ENCODE measurements around the gene ATRAID. TPM values are rescaled to one million over a fixed set of nuclear protein-coding genes. Genes with fewer than 3 reads are reported as not detected.
"Not testable (repeated sequence)": the region's sequence is repeated elsewhere in the genome, so short reads cannot be mapped to it uniquely, and the experiment has no call there.

Gene ATRAID
- total RNA-seq, 4 donors from 2014 or later = 88.3 to 121 (median 101) TPM

DNA sequence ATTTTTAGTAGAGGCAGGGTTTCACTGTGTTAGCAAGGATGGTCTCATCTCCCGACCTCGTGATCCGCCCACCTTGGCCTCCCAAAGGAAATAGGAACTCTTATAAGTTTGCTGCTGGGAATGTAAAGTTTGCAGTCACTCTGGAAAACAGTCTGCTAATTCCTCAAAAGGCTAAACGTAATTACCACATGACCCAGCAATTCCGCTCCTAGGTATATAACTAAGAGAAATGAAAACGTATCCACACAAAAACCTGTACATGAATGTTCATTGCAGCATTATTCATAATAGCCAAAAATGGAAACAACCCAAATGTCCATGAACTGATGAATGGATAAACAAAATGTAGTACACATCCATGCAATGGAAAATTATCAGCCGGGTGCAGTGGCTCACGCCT, 21.9 kb upstream of the ATRAID start:
- no peak overlapping the region for H3K4me3 ChIP-seq
- TF ChIP-seq, protein P1, sequence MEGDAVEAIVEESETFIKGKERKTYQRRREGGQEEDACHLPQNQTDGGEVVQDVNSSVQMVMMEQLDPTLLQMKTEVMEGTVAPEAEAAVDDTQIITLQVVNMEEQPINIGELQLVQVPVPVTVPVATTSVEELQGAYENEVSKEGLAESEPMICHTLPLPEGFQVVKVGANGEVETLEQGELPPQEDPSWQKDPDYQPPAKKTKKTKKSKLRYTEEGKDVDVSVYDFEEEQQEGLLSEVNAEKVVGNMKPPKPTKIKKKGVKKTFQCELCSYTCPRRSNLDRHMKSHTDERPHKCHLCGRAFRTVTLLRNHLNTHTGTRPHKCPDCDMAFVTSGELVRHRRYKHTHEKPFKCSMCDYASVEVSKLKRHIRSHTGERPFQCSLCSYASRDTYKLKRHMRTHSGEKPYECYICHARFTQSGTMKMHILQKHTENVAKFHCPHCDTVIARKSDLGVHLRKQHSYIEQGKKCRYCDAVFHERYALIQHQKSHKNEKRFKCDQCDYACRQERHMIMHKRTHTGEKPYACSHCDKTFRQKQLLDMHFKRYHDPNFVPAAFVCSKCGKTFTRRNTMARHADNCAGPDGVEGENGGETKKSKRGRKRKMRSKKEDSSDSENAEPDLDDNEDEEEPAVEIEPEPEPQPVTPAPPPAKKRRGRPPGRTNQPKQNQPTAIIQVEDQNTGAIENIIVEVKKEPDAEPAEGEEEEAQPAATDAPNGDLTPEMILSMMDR (IDR thresholded peaks at IDR 0.05) = no peak
- TF ChIP-seq POLR2A (IDR thresholded peaks at IDR 0.05) = no peak
- no peaks in the 10 kb centered on the region for H3K9me3 ChIP-seq
- H3K27ac ChIP-seq = no peak overlapping the region
- no peaks in the 10 kb centered on the region for H3K27me3 ChIP-seq
- H3K4me1 ChIP-seq = no peaks in the 10 kb centered on the region
- H3K36me3 ChIP-seq = no peaks in the 10 kb centered on the region
- no peak for DNase-seq

DNA sequence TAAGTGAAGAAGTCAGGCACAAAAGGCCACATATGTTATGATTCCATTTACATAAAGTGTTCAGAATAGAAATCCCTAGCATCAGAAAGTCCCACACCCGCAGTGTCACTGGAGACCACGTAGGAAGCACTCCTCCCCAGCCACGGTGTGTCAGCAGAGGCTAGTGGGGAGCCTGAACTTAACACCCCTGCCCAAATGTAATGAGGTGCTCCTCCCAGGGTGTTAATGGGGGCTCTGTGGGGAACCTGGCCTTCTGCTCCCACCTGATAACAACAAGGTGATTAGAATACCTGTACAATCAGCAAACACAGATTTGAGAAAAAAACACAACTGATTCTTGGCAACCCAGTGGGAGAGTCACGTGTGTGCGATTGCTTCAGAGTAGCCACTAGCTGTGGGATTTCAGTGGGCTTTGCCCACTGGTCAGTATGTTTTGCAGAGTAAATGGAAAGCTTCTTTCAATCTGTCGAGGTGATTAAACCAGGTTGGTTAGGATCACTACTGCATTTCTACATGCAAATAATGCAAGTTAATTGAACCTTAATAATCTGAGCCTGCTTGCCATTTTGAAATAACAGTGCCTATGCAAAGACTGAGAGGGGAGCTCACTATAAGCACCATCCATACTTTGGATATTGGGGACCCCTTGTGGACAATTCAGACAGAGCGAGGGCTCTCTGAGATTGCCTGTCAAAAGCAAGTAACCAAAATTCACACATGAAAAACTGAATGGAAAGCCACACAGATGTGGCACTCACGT, 20.6 kb upstream of the ATRAID start:
- H3K4me3 ChIP-seq = no peak overlapping the region
- no peaks in the 10 kb centered on the region for H3K36me3 ChIP-seq
- TF ChIP-seq POLR2A (IDR thresholded peaks at IDR 0.05) = no peak
- TF ChIP-seq, protein P1 (IDR thresholded peaks at IDR 0.05) = peak; percentile 49 to 73 (median 68)
- no peaks in the 10 kb centered on the region for H3K4me1 ChIP-seq
- DNase-seq = peak in 2 of 3 donors; percentile 51 to 82
- H3K27ac ChIP-seq = no peak overlapping the region
- H3K9me3 ChIP-seq = no peaks in the 10 kb centered on the region
- no peaks in the 10 kb centered on the region for H3K27me3 ChIP-seq

DNA sequence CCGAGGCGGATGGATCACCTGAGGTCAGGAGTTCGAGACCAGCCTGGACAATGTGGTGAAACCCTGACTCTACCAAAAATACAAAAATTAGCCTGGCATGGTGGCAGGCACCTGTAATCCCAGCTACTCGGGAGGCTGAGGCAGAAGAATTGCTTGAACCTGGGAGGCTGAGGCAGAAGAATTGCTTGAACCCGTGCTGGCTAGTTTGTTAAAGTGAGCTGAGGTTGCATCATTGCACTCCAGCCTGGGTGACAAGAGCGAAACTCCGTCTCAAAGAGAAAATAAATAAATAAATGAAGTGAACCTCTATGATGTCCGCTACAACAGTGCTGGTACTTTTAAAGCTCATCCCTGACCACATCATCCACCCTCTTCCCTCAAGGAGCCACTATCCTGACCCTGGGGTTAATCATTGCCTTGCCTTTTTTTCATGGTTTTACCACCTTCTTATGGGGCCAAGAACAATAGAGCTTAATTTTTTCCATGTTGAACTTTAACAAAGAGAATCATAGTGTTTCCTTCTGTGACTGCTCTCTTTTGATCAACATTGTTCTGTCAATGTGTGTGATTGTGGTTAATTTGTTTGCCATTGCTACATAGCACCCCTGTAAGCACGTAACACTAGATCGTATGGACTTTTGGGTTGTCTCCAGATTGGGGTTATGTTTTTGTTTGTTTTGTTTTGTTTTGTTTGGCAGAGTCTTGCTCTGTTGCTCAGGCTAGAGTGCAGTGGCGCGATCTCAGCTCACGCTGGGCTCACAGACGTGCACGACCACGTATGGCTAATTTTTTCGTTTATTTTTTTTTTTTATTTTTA, 17.1 kb upstream of the ATRAID start:
- Histone ChIP-seq H3K36me3 (no peaks in the 10 kb centered on the region), H3K4me3 (no peak overlapping the region), H3K9me3 (no peaks in the 10 kb centered on the region), H3K27ac (no peak overlapping the region), H3K27me3 (no peaks in the 10 kb centered on the region), H3K4me1 (no peaks in the 10 kb centered on the region)
- TF ChIP-seq, protein P1 (IDR thresholded peaks at IDR 0.05) = no peak
- TF ChIP-seq POLR2A (IDR thresholded peaks at IDR 0.05) = no peak
- DNase-seq = no peak

DNA sequence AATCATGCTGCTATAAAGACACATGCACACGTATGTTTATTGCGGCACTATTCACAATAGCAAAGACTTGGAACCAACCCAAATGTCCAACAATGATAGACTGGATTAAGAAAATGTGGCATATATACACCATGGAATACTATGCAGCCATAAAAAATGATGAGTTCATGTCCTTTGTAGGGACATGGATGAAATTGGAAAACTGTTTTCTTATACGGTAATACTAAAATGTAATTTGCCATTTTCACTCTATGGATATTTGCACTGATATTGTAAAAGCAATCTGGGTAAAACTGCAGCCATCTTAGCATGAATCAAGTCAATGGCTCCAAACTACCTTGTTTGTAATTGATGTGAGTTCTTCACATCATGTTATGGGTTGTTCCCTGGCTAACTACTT, 16.0 kb upstream of the ATRAID start:
- not testable (repeated sequence) for H3K4me3 ChIP-seq, H3K9me3 ChIP-seq, H3K36me3 ChIP-seq, H3K4me1 ChIP-seq, DNase-seq, H3K27ac ChIP-seq, H3K27me3 ChIP-seq

DNA sequence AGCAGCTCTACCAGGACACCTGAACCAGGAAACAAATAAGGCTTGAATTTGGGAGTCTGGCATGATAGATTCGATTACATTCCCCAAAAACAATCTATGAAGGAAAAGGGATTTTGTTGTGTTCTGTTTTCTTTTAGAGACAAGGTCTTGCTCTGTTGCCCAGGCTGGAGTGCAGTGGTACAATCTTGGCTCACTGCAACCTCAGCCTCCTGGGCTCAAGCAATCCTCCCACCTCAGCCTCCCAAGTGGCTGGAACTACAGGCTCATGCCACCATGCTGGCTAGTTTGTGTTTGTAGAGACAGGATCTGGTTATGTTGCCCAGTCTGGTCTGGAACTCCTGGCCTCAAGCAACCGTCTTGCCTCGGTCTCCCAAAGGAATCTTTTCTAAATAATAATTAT, 13.8 kb upstream of the ATRAID start:
- not testable (repeated sequence) for H3K27me3 ChIP-seq, DNase-seq, H3K27ac ChIP-seq, H3K9me3 ChIP-seq, H3K4me1 ChIP-seq, H3K4me3 ChIP-seq
- peaks cover 0 to 25% (median 0%) of the 10 kb centered on the region in 3 donors for H3K36me3 ChIP-seq

DNA sequence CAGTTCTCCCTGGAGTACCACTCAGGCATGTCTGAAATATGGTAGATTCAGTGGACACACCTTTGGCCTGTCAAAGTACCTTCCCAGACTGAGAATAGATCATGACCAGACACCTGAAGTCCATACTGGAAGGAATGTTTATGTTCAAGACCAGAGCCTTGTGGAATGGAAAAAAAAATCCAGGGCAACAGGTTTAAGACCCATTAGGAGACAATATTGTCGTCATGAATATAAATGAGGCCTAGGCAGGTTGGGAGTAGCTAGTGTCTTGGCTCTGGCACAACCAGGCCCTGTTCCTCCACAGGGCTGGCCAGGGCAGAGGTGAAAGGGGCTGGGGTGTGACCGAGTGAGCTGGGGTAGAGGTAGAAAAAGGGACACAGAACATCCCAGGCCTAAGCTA, 13.2 kb upstream of the ATRAID start:
- Histone ChIP-seq H3K27me3 (no peaks in the 10 kb centered on the region), H3K4me3 (no peak overlapping the region), H3K9me3 (no peaks in the 10 kb centered on the region), H3K27ac (no peak overlapping the region), H3K36me3 (peaks cover 0 to 30% (median 0%) of the 10 kb centered on the region in 3 donors), H3K4me1 (no peaks in the 10 kb centered on the region)
- no peak for TF ChIP-seq POLR2A (IDR thresholded peaks at IDR 0.05)
- TF ChIP-seq, protein P1 (IDR thresholded peaks at IDR 0.05) = no peak
- DNase-seq = no peak
